Measurements from ENCODE around the gene DAZAP1.

Gene DAZAP1

DNA sequence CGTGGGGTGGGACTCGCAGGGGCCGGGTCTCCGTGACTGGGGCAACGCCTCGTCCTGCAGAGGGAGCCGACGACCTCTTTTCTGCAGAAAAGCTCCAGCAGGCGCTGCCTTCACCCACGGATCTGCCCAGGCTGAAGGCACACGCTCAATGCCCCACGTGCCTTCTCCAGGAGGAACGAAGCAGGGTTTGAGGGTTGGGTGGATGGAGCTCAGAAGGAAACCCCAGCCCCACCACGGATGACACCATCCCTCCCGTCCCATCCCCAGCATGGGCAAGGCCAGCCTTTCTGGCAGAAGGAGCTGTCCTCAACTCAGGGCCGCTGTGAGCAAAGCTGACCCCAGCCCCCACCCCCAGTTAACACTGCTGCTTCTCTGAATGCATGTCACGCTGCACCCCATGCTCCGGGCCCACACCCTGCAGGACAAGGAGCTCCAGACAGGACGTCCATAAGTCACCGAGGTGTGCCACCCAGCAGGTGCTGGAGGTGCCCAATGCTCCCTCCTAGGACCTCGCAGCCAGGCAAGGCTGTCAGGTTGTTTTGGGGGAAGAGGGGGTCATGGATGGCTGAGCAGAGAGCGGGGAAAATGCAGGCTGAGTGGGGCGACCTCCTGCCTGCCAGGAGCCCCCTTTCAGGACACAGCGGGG lies 64.3 kb downstream of the DAZAP1 start (continued):
- TF ChIP-seq, protein P1, sequence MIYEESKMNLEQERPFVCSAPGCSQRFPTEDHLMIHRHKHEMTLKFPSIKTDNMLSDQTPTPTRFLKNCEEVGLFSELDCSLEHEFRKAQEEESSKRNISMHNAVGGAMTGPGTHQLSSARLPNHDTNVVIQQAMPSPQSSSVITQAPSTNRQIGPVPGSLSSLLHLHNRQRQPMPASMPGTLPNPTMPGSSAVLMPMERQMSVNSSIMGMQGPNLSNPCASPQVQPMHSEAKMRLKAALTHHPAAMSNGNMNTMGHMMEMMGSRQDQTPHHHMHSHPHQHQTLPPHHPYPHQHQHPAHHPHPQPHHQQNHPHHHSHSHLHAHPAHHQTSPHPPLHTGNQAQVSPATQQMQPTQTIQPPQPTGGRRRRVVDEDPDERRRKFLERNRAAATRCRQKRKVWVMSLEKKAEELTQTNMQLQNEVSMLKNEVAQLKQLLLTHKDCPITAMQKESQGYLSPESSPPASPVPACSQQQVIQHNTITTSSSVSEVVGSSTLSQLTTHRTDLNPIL (CRISPR knock-in tag; IDR thresholded peaks at IDR 0.05; ENCODE audit: low read depth), result no peak
- TF ChIP-seq OSR1 (CRISPR knock-in tag; IDR thresholded peaks at IDR 0.05) (no peak), ZFP3 (CRISPR knock-in tag; IDR thresholded peaks at IDR 0.05) (no peak), SNAI2 (CRISPR knock-in tag; IDR thresholded peaks at IDR 0.05) (no peak), ARNTL (CRISPR knock-in tag; IDR thresholded peaks at IDR 0.05; ENCODE audit: borderline replicate concordance, low read depth) (no peak)

DNA sequence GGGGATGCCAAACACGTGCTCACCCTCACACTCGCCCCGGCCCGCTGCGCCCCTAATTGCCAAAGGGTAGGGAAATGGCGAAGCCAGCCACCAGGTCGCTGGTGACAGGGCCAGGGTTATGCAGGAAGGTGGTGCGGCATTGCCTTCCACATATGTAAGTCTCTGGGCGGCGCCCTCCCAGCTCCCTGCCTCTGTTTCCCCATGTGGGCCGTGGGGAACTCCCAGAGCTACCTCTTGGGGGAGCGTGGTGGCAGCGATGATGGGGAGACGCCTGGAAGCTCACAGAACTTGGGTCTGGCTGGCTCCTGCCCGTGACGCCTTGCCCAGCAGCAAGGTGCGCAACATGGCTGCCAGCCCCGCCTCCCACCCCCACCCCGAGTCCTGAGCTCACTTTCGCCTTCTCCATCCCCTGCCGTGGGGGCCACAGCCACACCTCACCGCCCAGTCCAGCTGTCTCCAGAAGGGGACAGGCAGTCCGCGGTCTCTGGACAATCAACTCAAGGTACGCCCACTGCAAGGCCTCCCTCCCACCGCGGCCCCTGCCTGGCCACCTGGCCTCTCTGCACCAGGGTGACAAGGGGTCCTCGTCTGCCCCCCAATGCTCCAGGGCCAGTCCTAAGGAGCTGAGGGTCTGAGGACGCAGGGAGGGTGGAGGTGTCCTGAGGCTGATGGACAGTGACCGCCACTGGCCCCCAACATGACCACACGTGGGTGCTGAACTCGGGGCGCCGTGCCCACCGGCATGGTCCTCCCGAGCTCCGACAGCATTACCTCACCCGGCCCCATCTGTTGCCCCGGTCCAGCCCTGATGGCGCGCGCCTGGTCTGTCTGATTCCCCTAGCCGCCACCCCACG lies 65.1 kb downstream of the DAZAP1 start:
- TF ChIP-seq, protein P1 (CRISPR knock-in tag; IDR thresholded peaks at IDR 0.05; ENCODE audit: low read depth), result no peak
- TF ChIP-seq TOX (CRISPR knock-in tag; IDR thresholded peaks at IDR 0.05; ENCODE audit: borderline replicate concordance) (no peak), OSR1 (CRISPR knock-in tag; IDR thresholded peaks at IDR 0.05) (no peak), ESRRG (CRISPR knock-in tag; IDR thresholded peaks at IDR 0.05) (no peak), ZNF565 (CRISPR knock-in tag; conservative IDR thresholded peaks at IDR 0.05; ENCODE audit: low read depth) (no peak), SNAI2 (CRISPR knock-in tag; IDR thresholded peaks at IDR 0.05) (no peak), ARNTL (CRISPR knock-in tag; IDR thresholded peaks at IDR 0.05; ENCODE audit: borderline replicate concordance, low read depth) (no peak), ZNF8 (CRISPR knock-in tag; IDR thresholded peaks at IDR 0.05) (no peak), ZC3H10 (CRISPR knock-in tag; IDR thresholded peaks at IDR 0.05) (no peak), GLIS3 (CRISPR knock-in tag; IDR thresholded peaks at IDR 0.05) (no peak), BACH2 (CRISPR knock-in tag; IDR thresholded peaks at IDR 0.05; ENCODE audit: borderline replicate concordance) (no peak), TCF4 (CRISPR knock-in tag; IDR thresholded peaks at IDR 0.05; ENCODE audit: borderline replicate concordance) (no peak), ZFP3 (CRISPR knock-in tag; IDR thresholded peaks at IDR 0.05) (no peak), ISL1 (CRISPR knock-in tag; IDR thresholded peaks at IDR 0.05) (no peak), CSDC2 (CRISPR knock-in tag; IDR thresholded peaks at IDR 0.05) (no peak), ZNF70 (CRISPR knock-in tag; IDR thresholded peaks at IDR 0.05) (no peak), PPARA (CRISPR knock-in tag; IDR thresholded peaks at IDR 0.05; ENCODE audit: borderline replicate concordance) (no peak)
- TF ChIP-seq, protein P2, sequence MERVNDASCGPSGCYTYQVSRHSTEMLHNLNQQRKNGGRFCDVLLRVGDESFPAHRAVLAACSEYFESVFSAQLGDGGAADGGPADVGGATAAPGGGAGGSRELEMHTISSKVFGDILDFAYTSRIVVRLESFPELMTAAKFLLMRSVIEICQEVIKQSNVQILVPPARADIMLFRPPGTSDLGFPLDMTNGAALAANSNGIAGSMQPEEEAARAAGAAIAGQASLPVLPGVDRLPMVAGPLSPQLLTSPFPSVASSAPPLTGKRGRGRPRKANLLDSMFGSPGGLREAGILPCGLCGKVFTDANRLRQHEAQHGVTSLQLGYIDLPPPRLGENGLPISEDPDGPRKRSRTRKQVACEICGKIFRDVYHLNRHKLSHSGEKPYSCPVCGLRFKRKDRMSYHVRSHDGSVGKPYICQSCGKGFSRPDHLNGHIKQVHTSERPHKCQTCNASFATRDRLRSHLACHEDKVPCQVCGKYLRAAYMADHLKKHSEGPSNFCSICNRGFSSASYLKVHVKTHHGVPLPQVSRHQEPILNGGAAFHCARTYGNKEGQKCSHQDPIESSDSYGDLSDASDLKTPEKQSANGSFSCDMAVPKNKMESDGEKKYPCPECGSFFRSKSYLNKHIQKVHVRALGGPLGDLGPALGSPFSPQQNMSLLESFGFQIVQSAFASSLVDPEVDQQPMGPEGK (CRISPR knock-in tag; IDR thresholded peaks at IDR 0.05; ENCODE audit: borderline replicate concordance), result no peak
- TF ChIP-seq, protein P3, sequence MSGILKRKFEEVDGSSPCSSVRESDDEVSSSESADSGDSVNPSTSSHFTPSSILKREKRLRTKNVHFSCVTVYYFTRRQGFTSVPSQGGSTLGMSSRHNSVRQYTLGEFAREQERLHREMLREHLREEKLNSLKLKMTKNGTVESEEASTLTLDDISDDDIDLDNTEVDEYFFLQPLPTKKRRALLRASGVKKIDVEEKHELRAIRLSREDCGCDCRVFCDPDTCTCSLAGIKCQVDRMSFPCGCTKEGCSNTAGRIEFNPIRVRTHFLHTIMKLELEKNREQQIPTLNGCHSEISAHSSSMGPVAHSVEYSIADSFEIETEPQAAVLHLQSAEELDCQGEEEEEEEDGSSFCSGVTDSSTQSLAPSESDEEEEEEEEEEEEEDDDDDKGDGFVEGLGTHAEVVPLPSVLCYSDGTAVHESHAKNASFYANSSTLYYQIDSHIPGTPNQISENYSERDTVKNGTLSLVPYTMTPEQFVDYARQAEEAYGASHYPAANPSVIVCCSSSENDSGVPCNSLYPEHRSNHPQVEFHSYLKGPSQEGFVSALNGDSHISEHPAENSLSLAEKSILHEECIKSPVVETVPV (CRISPR knock-in tag; IDR thresholded peaks at IDR 0.05), result no peak
- TF ChIP-seq, protein P4, sequence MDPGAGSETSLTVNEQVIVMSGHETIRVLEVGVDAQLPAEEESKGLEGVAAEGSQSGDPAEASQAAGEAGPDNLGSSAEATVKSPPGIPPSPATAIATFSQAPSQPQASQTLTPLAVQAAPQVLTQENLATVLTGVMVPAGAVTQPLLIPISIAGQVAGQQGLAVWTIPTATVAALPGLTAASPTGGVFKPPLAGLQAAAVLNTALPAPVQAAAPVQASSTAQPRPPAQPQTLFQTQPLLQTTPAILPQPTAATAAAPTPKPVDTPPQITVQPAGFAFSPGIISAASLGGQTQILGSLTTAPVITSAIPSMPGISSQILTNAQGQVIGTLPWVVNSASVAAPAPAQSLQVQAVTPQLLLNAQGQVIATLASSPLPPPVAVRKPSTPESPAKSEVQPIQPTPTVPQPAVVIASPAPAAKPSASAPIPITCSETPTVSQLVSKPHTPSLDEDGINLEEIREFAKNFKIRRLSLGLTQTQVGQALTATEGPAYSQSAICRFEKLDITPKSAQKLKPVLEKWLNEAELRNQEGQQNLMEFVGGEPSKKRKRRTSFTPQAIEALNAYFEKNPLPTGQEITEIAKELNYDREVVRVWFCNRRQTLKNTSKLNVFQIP (CRISPR knock-in tag; IDR thresholded peaks at IDR 0.05; ENCODE audit: borderline replicate concordance, low read depth), result no peak
- ATAC-seq, result no peak; the same call in 1 of the 3 replicates
